HCT116 (cell line): ENCODE data around the gene RPL6. TPM values are rescaled to one million over a fixed set of nuclear protein-coding genes. Genes with fewer than 3 reads are reported as not detected.

Experiments used
- ATAC-seq: fragments of 200-7000 bp; cut with Tn5 transposase; 2 replicates; pipeline ENCODE4 v1.9.1; 2020; ENCODE audit warnings: mild to moderate bottlenecking, moderate library complexity
- BruUV-seq: library from RNA; stranded (reverse); fragments of 400-500 nt; replicated peaks from 2 replicates; lab custom pipeline; 2021; lab: Mats Ljungman, UMichigan
- CTCF ChIA-PET: fragments of 300-600 bp; sonication (Branson Sonifier 250); formaldehyde crosslinking; loops from one replicate; lab custom pipeline; 2021; ENCODE audit warnings: antibody characterized with exemption; lab: Charles Lee
- POLR2A ChIA-PET: fragments of 300-600, 350-600 bp; sonication (Branson Sonifier 250); formaldehyde crosslinking; loops from one replicate; lab custom pipeline; 2021; ENCODE audit warnings: antibody characterized with exemption; lab: Charles Lee
- RAD21 ChIA-PET, 2 experiments: fragments of 300-600 bp; sonication (Branson Sonifier 250); formaldehyde crosslinking; loops; one replicate each; lab custom pipeline; 2023; ENCODE audit warnings: low total read pairs in 2 of 2; ENCODE audit not compliant: uncharacterized antibody in 2 of 2, unreplicated experiment in 2 of 2, low non-redundant PET in 1 of 2; lab: Charles Lee
- DNase-seq: peaks from one replicate; pipeline ENCODE4 v3.0.0-alpha.2; 2010; ENCODE audit warnings: low read depth, low spot score
- H2AFZ ChIP-seq: fragments of 200-600 bp; shearing (Covaris generic), sonication (generic); 2 replicates; pipeline ENCODE4 v1.6.1; 2017; ENCODE audit warnings: low read depth, mixed run types, mixed read lengths, antibody characterized with exemption, low read length; ENCODE audit not compliant: poor library complexity, severe bottlenecking
- H3K27ac ChIP-seq: 2 replicates; pipeline ENCODE4 v1.5.1; 2012; ENCODE audit warnings: low read depth, low read length
- H3K27me3 ChIP-seq: fragments of 200-600 bp; sonication (generic); 2 replicates; pipeline ENCODE4 v1.6.1; 2016; ENCODE audit warnings: mixed run types, low read length, mixed read lengths; ENCODE audit not compliant: insufficient read depth
- H3K36me3 ChIP-seq, 2 experiments: fragments of 200-500 bp in 1 of 2; fragments of 200-600 bp in 1 of 2; sonication (Bioruptor generic) in 1 of 2; sonication (generic) in 1 of 2; 2 replicates each; pipeline versions ENCODE4 v1.5.1 to v1.6.1; 2014 to 2016; ENCODE audit warnings: low read length in 2 of 2, inconsistent platforms in 1 of 2, mixed read lengths in 1 of 2, mixed run types in 1 of 2; ENCODE audit not compliant: insufficient read depth in 2 of 2, control insufficient read depth in 1 of 2
- H3K4me1 ChIP-seq, 2 experiments: fragments of 200-600 bp in 1 of 2; sonication (generic) in 1 of 2; 2 replicates each; pipeline versions ENCODE4 v1.5.1 to v1.6.1; 2012 to 2017; ENCODE audit warnings: low read length in 2 of 2, inconsistent platforms in 1 of 2, mild to moderate bottlenecking in 1 of 2, mixed read lengths in 1 of 2, mixed run types in 1 of 2, moderate library complexity in 1 of 2; ENCODE audit not compliant: insufficient read depth in 2 of 2, control insufficient read depth in 1 of 2
- H3K4me2 ChIP-seq: fragments of 200-600 bp; sonication (generic); 2 replicates; pipeline ENCODE4 v1.6.1; 2017; ENCODE audit warnings: mixed run types, low read length, mixed read lengths
- H3K4me3 ChIP-seq, 2 experiments: fragments of 200-600 bp in 1 of 2; sonication (generic) in 1 of 2; replicated peaks in 1 of 2; 2 replicates each; pipeline ENCODE4 v1.5.1; 2011 to 2016; ENCODE audit warnings: low read length in 2 of 2, control low read depth in 1 of 2, low read depth in 1 of 2, mild to moderate bottlenecking in 1 of 2, mixed read lengths in 1 of 2, mixed run types in 1 of 2
- H3K79me2 ChIP-seq: fragments of 200-600 bp; sonication (generic); 2 replicates; pipeline ENCODE4 v1.6.1; 2017; ENCODE audit warnings: mild to moderate bottlenecking, mixed run types, low read length, moderate library complexity, mixed read lengths; ENCODE audit not compliant: insufficient read depth
- H3K9ac ChIP-seq: fragments of 200-600 bp; sonication (generic); 2 replicates; pipeline ENCODE4 v1.6.1; 2016; ENCODE audit warnings: low read length, mixed read lengths
- H3K9me2 ChIP-seq: fragments of 200-600 bp; sonication (generic), shearing (Covaris generic); 2 replicates; pipeline ENCODE4 v1.6.1; 2017; ENCODE audit warnings: mixed run types, mild to moderate bottlenecking, moderate library complexity; ENCODE audit not compliant: insufficient read depth
- H3K9me3 ChIP-seq, 2 experiments: fragments of 200-500 bp in 1 of 2; fragments of 200-600 bp in 1 of 2; sonication (Bioruptor generic) in 1 of 2; sonication (generic) in 1 of 2; 2 replicates each; pipeline ENCODE4 v1.6.1; 2014 to 2017; ENCODE audit warnings: low read length in 2 of 2, mixed read lengths in 2 of 2, inconsistent platforms in 1 of 2, low read depth in 1 of 2, mild to moderate bottlenecking in 1 of 2, mixed run types in 1 of 2, moderate library complexity in 1 of 2; ENCODE audit not compliant: control insufficient read depth in 1 of 2, insufficient read depth in 1 of 2
- H4K20me1 ChIP-seq: fragments of 200-600 bp; sonication (generic), shearing (Covaris generic); 2 replicates; pipeline ENCODE4 v1.6.1; 2017; ENCODE audit warnings: mixed run types, mild to moderate bottlenecking, moderate library complexity; ENCODE audit not compliant: insufficient read depth
- EZH2phosphoT487 ChIP-seq: fragments of 200-600 bp; IDR thresholded peaks from 2 replicates; pipeline ENCODE4 v1.6.1; 2018; ENCODE audit warnings: antibody characterized with exemption, borderline replicate concordance
- FOSL1 ChIP-seq: IDR thresholded peaks from 2 replicates; pipeline ENCODE4 v1.6.1; 2012; ENCODE audit warnings: low read depth
- MAX ChIP-seq: IDR thresholded peaks from 2 replicates; pipeline ENCODE4 v1.6.1; 2012
- SIN3A ChIP-seq: IDR thresholded peaks from 2 replicates; pipeline ENCODE4 v1.6.1; 2012; ENCODE audit warnings: low read depth
- intact Hi-C: fragments of 100-400 bp; cut with micrococcal nuclease; formaldehyde crosslinking; loops from 2 replicates; pipeline ENCODE4 v1.10.0; 2022
- total RNA-seq: library from RNA; stranded (reverse); gene quantifications from one replicate; pipeline ENCODE4 v1.2.1, GENCODE V29; 2021; ENCODE audit not compliant: unreplicated experiment

The RPL6 gene
- total RNA-seq, 1 experiment from 2014 or later = 1,845 TPM

GRCh38 chr12:112367965-112368364 lies 41.4 kb downstream of the RPL6 start:
- Histone ChIP-seq H3K9ac (no peak overlapping the region), H3K4me2 (no peak overlapping the region), H3K4me1 (peaks cover 7 to 14% of the 10 kb centered on the region in 2 experiments), H3K27me3 (no peaks in the 10 kb centered on the region), H3K36me3 (no peaks in the 10 kb centered on the region), H4K20me1 (no peaks in the 10 kb centered on the region), H3K9me2 (no peaks in the 10 kb centered on the region), H3K4me3 (no peak overlapping the region), H3K9me3 (no peaks in the 10 kb centered on the region), H2AFZ (no peak overlapping the region), H3K27ac (no peak overlapping the region), H3K79me2 (peaks cover 26% of the 10 kb centered on the region)
- no TSS peak for BruUV-seq
- POLR2A ChIA-PET = interaction anchor here (0.6 kb wide), 1 partner anchor 353 kb away, joined by 3 read pairs; no protein-coding TSS in a partner anchor
- RAD21 ChIA-PET = no interaction called here
- DNase-seq (no peak), ATAC-seq (no peak)
- CTCF ChIA-PET = no interaction called here
- intact Hi-C loops = no loop called here
- TF ChIP-seq EZH2phosphoT487 (no peak), SIN3A (no peak)

- ChIA-PET CTCF (no interaction called here), RAD21 (no interaction called here), POLR2A (no interaction called here)
- no peak overlapping the region for H3K4me3 ChIP-seq
- DNase-seq (no peak), ATAC-seq (no peak)
- H3K27me3 ChIP-seq = no peaks in the 10 kb centered on the region
- BruUV-seq = no TSS peak
- peaks cover 11% of the 10 kb centered on the region; the same call in 1 of the 2 replicates for H3K79me2 ChIP-seq
- intact Hi-C loops = no loop called here
- no peak overlapping the region for H3K27ac ChIP-seq
- no peaks in the 10 kb centered on the region for H3K9me3 ChIP-seq
- H3K9me2 ChIP-seq = no peaks in the 10 kb centered on the region
- H3K4me2 ChIP-seq = no peak overlapping the region
- TF ChIP-seq MAX (no peak), SIN3A (no peak), FOSL1 (no peak)
- H3K4me1 ChIP-seq = no peaks in the 10 kb centered on the region; a peak in 1 of 4 replicates
- no peaks in the 10 kb centered on the region for H3K36me3 ChIP-seq
- H2AFZ ChIP-seq = no peak overlapping the region
- no peaks in the 10 kb centered on the region for H4K20me1 ChIP-seq
- H3K9ac ChIP-seq = no peak overlapping the region
These were observed 47.1 kb downstream of the RPL6 start for GRCh38 chr12:112362310-112362709.
